T47D (cell line): Measurements from ENCODE around the gene EPHX1.
A peak's percentile ranks its signal among the peaks of the same experiment; 100 is the strongest.
"Not testable (repeated sequence)": the region's sequence is repeated elsewhere in the genome, so short reads cannot be mapped to it uniquely, and the experiment has no call there.

Experiments
- DNase-seq, 2 experiments: peaks; one replicate each; pipeline versions ENCODE4 v3.0.0 to v3.0.0-alpha.2; 2011 to 2012; ENCODE audit warnings: low read depth in 1 of 2, low spot score in 1 of 2
- JUND ChIP-seq: IDR thresholded peaks from 2 replicates; pipeline ENCODE4 v1.6.1; 2012; ENCODE audit warnings: low read depth
- in situ Hi-C: cut with HindIII; loops from 2 replicates; pipeline ENCODE4 v1.10.0; 2016; ENCODE audit warnings: low sequenced_read_pairs, low pct_unique_long_range_greater_than_20kb

EPHX1 gene

DNA sequence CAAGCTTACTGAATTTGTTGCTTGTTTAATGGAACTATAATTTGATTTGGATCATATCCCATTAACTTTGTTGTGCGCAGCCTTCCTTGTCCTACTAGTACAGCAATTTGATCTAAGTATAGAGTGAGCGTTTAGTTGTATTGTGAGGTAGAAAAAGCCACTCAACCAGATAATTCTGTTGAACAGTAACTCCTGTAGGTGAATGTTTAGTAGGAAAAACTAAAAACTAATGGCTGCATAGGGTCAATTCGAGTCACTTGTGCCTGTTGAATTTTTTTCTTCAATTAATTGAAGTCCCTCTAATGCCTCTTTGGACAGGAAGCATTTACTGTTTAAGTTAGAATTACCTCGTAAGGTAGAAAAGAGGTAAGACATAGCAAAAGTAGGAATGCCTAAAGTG, 15.0 kb upstream of the EPHX1 start:
- TF ChIP-seq JUND, result no peak
- in situ Hi-C loops, result no loop called here
- no peak for DNase-seq

GRCh38 chr1:225796097-225796496, 13.8 kb upstream of the EPHX1 start:
- in situ Hi-C loops, DNase-seq: not testable (repeated sequence)

- in situ Hi-C loops, DNase-seq: not testable (repeated sequence)
These were observed 8.8 kb upstream of the EPHX1 start for GRCh38 chr1:225801146-225801545.

DNA sequence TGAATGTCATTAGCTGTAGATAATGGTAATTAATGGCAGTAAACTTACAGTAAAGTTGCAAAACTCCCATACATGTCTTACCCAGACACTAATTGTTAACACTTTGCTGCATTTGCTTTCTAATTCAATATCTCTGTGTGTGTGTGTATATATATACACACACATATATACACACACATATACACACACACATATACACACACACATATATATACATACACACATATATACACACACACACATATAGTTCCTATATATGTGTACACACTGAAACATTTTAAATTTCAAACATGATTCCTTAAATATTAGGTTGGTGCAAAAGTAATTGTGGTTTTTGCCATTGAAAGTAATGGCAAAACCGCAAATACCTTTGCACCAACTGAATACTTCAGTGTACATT, 3.7 kb upstream of the EPHX1 start:
- DNase-seq, result no peak

DNA sequence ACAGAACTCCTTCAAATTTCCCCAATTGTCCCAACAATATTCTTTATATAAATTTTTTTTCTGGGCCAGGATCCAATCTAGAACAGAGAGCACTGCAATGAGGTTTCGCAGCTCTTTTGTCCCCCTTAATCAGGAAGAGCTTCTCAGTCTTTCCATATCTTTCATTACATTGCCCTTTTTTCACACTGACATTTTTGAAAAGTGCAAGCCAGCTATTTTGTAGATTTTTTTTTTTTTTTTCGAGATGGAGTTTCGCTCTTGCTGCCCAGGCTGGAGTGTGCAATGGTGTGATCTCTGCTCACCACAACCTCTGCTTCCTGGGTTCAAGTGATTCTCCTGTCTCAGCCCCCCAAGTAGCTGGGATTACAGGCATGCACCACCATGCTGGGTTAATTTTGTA, 3.2 kb upstream of the EPHX1 start:
- in situ Hi-C loops, result not testable (repeated sequence)

More for the DNA sequence above, 3.7 kb upstream of the EPHX1 start:
- TF ChIP-seq JUND, result no peak
- in situ Hi-C loops, result no loop called here

DNA sequence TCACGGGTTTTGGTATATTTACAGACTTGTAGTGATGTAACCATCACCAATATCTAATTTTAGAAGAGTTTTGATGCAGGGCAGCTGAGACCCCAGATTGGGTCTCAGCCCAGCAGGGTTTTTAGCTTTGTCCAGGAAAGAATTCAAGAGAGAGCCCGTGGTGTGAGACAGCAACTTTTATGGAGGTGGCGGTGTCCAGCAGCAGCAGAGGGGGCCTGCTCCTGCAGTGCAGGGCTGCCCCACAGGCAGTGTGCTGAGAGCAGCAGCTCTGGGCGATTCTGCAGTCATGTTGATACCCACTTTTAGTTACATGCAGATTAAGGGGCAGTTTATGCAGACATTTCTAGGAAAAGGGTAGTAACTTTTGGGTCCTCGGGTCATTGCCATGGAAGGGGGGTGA, 1.8 kb upstream of the EPHX1 start:
- no peak for DNase-seq
- in situ Hi-C loops, result no loop called here
- no peak for TF ChIP-seq JUND

More for the DNA sequence above, 3.2 kb upstream of the EPHX1 start:
- DNase-seq, result not testable (repeated sequence)

DNA sequence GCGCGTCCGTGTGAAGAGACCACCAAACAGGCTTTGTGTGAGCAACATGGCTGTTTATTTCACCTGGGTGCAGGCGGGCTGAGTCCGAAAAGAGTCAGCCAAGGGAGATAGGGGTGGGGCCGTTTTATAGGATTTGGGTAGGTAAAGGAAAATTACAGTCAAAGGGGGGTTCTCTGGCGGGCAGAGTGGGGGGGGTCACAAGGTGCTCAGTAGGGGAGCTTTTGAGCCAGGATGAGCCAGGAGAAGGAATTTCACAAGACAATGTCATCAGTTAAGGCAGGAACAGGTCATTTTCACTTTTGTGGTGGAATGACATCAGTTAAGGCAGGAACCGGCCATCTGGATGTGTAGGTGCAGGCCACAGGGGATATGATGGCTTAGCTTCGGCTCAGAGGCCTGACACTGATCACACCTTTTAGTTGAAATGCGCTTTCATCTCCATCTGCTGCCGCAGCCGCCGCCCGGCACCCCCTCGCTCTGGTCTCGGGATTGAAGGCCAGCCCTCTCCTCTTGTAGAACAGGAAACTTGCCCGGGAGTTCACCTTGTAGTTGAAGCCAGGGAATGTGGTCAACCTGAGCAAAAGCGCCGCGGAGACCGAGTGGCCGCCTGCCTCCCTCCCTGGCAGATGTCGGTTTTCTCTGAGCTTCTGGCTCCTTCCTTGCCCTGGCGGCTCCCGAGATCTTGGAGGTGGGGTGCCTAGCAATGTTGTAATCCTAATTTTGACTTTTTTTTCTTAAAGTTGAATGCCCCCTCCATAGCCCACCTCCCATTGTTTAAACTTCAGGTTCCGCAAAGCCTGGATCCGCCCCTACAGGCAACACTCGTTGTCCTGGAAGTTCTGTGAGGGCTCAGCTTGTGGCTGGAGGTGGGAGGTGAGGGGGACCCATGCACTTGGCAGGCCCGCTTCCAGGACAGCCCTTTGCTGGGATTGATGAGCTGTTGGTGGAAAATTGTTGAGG, 935 bp downstream of the EPHX1 start:
- in situ Hi-C loops, result not testable (repeated sequence)
- peak; percentile 64 to 78 for DNase-seq

DNA sequence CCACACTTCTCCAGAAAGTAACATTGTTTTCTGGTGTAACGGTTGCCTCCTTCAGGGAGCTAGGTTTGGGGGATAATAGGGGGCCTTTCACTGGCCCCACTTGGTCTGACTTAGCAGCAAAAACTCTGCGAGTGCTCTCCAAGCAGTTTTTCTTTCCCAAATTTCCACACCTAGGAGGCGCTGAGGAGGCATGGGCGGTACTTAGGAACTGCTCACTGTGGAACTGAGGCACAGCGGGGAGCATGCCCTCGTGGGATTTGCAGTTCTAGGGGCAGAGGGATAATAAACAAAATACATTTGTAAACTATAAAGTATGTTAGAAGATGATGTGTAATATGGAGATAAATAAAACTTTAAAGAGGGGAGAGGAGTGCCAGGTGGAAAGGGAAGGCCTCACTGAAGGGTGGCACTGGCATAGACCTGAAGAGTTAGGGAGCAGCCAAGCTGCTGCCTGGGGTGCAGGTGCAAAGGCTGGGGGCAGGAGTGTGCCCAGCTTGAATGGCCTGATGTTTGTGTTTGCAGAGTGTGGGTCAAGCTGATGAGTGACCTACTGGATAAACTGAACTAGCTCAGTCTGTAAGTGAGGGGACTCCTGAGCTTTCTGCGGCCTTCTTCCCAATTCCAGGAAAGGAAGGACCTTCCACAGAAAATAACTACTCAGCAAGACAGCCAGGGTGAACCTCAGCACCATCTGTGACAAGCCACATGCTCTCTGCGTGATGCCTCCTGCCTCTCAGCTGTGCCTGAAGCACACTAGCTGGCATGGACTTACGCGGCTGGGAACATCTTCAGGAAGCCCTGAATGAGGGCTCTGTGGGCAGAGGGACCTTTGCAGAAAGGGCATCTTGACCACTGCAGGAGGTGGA, 1.9 kb downstream of the EPHX1 start:
- TF ChIP-seq JUND, result no peak
- in situ Hi-C loops, result no loop called here
- DNase-seq, result peak in 1 of 2 experiments; percentile 58

DNA sequence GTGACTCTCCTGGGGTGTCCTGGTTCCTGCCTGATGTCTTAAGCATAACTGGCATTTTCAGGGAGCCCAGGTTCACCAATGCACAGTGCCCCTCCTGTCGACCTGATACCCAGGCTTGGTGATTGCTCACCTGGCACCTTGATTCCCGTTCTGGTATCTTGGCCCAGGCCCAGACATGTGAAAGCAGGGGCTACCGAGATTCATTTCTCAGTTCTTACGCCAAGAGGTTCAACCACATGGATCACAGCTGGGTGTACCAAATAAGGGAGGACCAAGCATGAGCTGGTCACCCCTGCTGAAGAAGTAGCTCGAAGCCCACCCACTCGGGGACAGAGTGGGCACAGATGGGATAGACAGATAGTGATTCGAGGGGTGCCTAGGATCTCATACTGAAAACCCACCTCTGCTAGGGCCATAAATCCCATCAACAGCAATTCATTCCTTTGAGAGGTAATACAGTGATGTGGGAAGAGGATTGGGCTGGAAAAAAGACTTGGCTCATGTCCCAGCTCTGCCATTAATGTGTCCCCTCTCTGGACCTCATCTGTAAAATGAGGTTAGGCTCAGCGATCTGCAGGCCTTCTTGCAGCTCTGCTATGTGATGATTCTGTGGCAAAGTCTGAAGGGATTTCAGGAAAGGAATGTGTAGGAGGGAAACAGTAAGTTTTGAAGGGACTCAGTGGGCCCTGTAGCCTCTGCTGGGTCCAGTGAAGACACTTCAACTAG, 2.7 kb downstream of the EPHX1 start:
- in situ Hi-C loops, result no loop called here
- TF ChIP-seq JUND, result no peak
- no peak for DNase-seq

DNA sequence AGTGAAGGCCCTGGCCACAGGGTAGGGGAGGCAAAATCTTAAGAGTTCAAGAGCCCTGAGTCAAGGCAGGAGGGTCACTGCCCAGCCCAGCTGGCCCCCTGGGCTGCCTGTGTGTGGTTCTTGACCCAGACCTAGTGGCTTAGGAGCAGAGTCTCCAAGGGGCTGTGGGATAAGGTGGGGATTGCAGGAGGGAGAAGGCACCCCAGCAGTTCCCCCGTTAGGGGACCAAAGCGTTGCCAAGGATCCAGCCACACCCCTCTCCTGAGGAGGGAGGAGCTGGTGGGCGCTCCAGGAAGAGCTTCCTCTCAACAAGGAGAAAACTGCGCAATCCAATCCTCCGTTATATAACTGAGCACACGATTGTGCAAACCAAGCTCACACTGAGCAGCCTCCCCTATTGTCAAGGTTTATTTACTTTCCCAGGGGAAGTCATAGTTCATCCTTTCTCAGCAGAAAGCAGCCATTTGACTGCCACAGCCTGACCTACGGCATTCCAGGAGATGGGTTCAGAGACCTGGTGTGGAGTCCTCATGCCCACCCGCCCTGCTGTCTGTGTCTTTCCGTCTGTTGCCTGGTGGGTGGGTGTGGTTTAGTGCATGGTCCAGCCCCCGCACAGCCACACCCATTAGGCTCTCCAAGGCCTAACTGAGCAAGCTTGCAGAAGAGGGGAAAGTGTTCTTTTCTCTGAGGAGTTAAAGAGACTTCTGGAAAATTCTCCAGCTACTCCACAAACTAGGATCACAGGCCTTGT, 3.5 kb downstream of the EPHX1 start:
- TF ChIP-seq JUND, result no peak
- peak in 1 of 2 experiments; percentile 63 for DNase-seq
- in situ Hi-C loops, result no loop called here

DNA sequence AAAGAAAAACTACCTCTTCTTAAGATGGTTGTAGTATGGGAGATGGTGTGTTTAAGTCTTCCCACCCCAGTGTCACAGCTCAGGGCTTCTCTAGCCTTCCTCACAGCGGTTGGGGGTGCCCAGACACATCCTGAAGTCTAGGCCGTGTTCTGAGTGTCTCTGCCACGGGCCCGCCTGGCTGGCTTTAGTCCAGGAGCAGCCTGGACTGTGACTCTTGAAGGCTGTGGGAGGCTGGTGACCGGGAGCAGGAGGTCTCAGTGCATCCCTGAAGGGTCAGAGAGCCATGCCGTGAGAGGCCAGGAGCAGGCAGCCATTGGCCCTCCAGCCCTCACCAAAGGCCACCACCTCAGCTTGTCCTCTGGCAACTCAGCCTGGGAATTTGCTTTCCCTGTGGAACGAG, 4.5 kb downstream of the EPHX1 start:
- in situ Hi-C loops, result no loop called here
- no peak for DNase-seq
- TF ChIP-seq JUND, result no peak

- DNase-seq, in situ Hi-C loops: not testable (repeated sequence)
These were observed 5.2 kb downstream of the EPHX1 start for GRCh38 chr1:225815090-225815489.
